GM12891 (cell line): ENCODE results near the gene RHBDL2.
"Not testable (repeated sequence)": the region's sequence is repeated elsewhere in the genome, so short reads cannot be mapped to it uniquely, and the experiment has no call there.

Experiments
- POLR2A ChIP-seq: IDR thresholded peaks from 2 replicates; pipeline ENCODE4 v1.6.1; 2011; ENCODE audit warnings: low read depth, low read length, control low read depth
- TAF1 ChIP-seq: IDR thresholded peaks from 2 replicates; pipeline ENCODE4 v1.6.1; 2011; ENCODE audit warnings: low read depth, low read length, control low read depth

DNA sequence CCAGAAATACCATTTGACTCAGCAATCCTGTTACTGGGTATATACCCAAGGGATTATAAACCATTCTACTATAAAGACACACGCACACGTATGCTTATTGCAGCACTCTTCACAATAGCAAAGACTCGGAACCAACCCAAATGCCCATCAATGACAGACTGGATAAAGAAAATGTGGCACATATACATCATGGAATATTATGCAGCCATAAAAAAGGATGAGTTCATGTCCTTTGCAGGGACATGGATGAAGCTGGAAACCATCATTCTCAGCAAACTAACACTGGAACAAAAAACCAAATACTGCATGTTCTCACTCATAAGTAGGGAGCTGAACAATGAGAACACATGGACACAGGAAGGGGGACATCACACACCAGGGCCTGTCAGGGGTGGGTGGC lies 96.5 kb downstream of the RHBDL2 start:
- not testable (repeated sequence) for TF ChIP-seq POLR2A, TAF1
